PC-3 (cell line): ENCODE measurements around the gene TAMM41.

Source experiments
- EZH2 ChIP-seq: fragments of 300-600 bp; sonication (generic); IDR thresholded peaks from one replicate; pipeline ENCODE4 v1.6.1; 2017; ENCODE audit warnings: antibody characterized with exemption, mild to moderate bottlenecking, low read length; ENCODE audit not compliant: unreplicated experiment
- TF ChIP-seq, protein P1 (sequence below): fragments of 300-600 bp; sonication (generic); conservative IDR thresholded peaks from 2 replicates; pipeline ENCODE4 v1.5.1; 2017; ENCODE audit warnings: antibody characterized with exemption, low read depth, mild to moderate bottlenecking, low read length

DNA sequence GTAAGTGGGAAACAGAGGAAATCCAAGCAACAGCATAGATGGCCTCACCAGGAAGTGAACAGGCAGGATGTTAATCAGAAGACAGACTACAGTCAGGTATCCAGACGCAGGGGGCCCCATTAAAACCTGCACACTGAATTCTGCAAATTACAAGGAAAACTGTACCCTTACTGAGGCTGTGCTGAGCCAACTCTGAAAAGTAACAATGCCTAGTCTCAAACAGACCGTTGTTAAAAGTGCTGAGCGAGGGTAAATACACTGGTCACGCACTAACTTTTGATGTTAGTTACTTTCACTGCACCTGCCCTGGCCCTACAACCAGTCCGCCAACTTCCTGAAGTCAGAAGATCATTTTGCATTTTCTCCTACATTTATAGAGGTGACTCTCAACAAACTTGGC, 1.0 kb downstream of the TAMM41 start:
- TF ChIP-seq, protein P1, sequence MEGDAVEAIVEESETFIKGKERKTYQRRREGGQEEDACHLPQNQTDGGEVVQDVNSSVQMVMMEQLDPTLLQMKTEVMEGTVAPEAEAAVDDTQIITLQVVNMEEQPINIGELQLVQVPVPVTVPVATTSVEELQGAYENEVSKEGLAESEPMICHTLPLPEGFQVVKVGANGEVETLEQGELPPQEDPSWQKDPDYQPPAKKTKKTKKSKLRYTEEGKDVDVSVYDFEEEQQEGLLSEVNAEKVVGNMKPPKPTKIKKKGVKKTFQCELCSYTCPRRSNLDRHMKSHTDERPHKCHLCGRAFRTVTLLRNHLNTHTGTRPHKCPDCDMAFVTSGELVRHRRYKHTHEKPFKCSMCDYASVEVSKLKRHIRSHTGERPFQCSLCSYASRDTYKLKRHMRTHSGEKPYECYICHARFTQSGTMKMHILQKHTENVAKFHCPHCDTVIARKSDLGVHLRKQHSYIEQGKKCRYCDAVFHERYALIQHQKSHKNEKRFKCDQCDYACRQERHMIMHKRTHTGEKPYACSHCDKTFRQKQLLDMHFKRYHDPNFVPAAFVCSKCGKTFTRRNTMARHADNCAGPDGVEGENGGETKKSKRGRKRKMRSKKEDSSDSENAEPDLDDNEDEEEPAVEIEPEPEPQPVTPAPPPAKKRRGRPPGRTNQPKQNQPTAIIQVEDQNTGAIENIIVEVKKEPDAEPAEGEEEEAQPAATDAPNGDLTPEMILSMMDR, result no peak
- no peak for TF ChIP-seq EZH2
